ENCODE measurements around the gene USP4. TPM values are rescaled to one million over a fixed set of nuclear protein-coding genes. Genes with fewer than 3 reads are reported as not detected.
A peak's percentile ranks its signal among the peaks of the same experiment; 100 is the strongest.

USP4 gene
- total and polyA plus RNA-seq, 2 experiments from 2014 or later: 11.2 to 50.9 TPM

GRCh38 chr3:49283997-49284396 lies 55.9 kb downstream of the USP4 start:
- H3K9ac ChIP-seq: no peak overlapping the region
- H3K27me3 ChIP-seq (replicated peaks; ENCODE audit: insufficient read depth): no peaks in the 10 kb centered on the region
- H3K9me2 ChIP-seq (ENCODE audit: insufficient read depth): no peaks in the 10 kb centered on the region
- H2AFZ ChIP-seq: no peak overlapping the region
- in situ Hi-C loops (cut with MboI): no loop called here
- H3K79me2 ChIP-seq (ENCODE audit: insufficient read depth): no peaks in the 10 kb centered on the region
- peaks cover 43% of the 10 kb centered on the region for H3K36me3 ChIP-seq (ENCODE audit: low read depth)
- TF ChIP-seq EZH2phosphoT487 (IDR thresholded peaks at IDR 0.05; ENCODE audit: insufficient read depth, low read depth) (no peak), EZH2 (IDR thresholded peaks at IDR 0.05; ENCODE audit: insufficient read depth, poor library complexity, severe bottlenecking) (no peak)
- no peak for DNase-seq
- H4K20me1 ChIP-seq (ENCODE audit: insufficient read depth): no peaks in the 10 kb centered on the region
- 97 to 99% methylated on average over 6 of the region's 6 CpGs for WGBS, 2 experiments (ENCODE audit: low coverage in 1 of 2, low lambda C conversion rate in 2 of 2, missing lambda C conversion rate in 2 of 2)
- no peak overlapping the region for H3K27ac ChIP-seq
- H3F3A ChIP-seq (ENCODE audit: insufficient read depth): peaks cover 11% of the 10 kb centered on the region
- H3K4me1 ChIP-seq (ENCODE audit: insufficient read depth): peaks cover 10% of the 10 kb centered on the region
- no peak overlapping the region for H3K4me2 ChIP-seq (ENCODE audit: unreplicated experiment)
- H3K4me3 ChIP-seq: no peak overlapping the region
- no peaks in the 10 kb centered on the region for H3K9me3 ChIP-seq (ENCODE audit: low read depth)

GRCh38 chr3:49279376-49279775 lies 60.5 kb downstream of the USP4 start:
- Histone ChIP-seq H3F3A (ENCODE audit: insufficient read depth) (peaks cover 37% of the 10 kb centered on the region), H3K9me3 (ENCODE audit: low read depth) (no peaks in the 10 kb centered on the region), H2AFZ (no peak overlapping the region), H3K36me3 (ENCODE audit: low read depth) (peaks cover 17% of the 10 kb centered on the region), H3K4me1 (ENCODE audit: insufficient read depth) (peaks cover 29% of the 10 kb centered on the region), H3K27me3 (replicated peaks; ENCODE audit: insufficient read depth) (no peaks in the 10 kb centered on the region), H3K27ac (peak overlapping the region; percentile 66), H4K20me1 (ENCODE audit: insufficient read depth) (no peaks in the 10 kb centered on the region), H3K4me2 (ENCODE audit: unreplicated experiment) (no peak overlapping the region), H3K4me3 (no peak overlapping the region), H3K79me2 (ENCODE audit: insufficient read depth) (no peaks in the 10 kb centered on the region), H3K9ac (peak overlapping the region; percentile 28; the same call in 1 of the 2 replicates), H3K9me2 (ENCODE audit: insufficient read depth) (no peaks in the 10 kb centered on the region)
- in situ Hi-C loops (cut with MboI): no loop called here
- TF ChIP-seq EZH2 (IDR thresholded peaks at IDR 0.05; ENCODE audit: insufficient read depth, poor library complexity, severe bottlenecking): no peak
- no peak for TF ChIP-seq EZH2phosphoT487 (IDR thresholded peaks at IDR 0.05; ENCODE audit: insufficient read depth, low read depth)
- peak; percentile 68 for DNase-seq

GRCh38 chr3:49278548-49278947 lies 61.3 kb downstream of the USP4 start:
- peaks cover 37% of the 10 kb centered on the region for H3F3A ChIP-seq (ENCODE audit: insufficient read depth)
- no peaks in the 10 kb centered on the region for H4K20me1 ChIP-seq (ENCODE audit: insufficient read depth)
- H3K27ac ChIP-seq: peak overlapping the region; percentile 66
- DNase-seq: no peak
- H3K36me3 ChIP-seq (ENCODE audit: low read depth): peaks cover 9% of the 10 kb centered on the region
- peaks cover 29% of the 10 kb centered on the region for H3K4me1 ChIP-seq (ENCODE audit: insufficient read depth)
- in situ Hi-C loops (cut with MboI): no loop called here
- H2AFZ ChIP-seq: no peak overlapping the region
- H3K9me2 ChIP-seq (ENCODE audit: insufficient read depth): no peaks in the 10 kb centered on the region
- no peaks in the 10 kb centered on the region for H3K9me3 ChIP-seq (ENCODE audit: low read depth)
- no peak overlapping the region; the same call in 1 of the 2 replicates for H3K9ac ChIP-seq
- H3K4me2 ChIP-seq (ENCODE audit: unreplicated experiment): no peak overlapping the region
- H3K4me3 ChIP-seq: no peak overlapping the region
- WGBS, 2 experiments (ENCODE audit: low coverage in 1 of 2, low lambda C conversion rate in 2 of 2, missing lambda C conversion rate in 2 of 2): 49 to 57% methylated on average over 4 of the region's 4 CpGs
- H3K27me3 ChIP-seq (replicated peaks; ENCODE audit: insufficient read depth): no peaks in the 10 kb centered on the region
- TF ChIP-seq EZH2 (IDR thresholded peaks at IDR 0.05; ENCODE audit: insufficient read depth, poor library complexity, severe bottlenecking): no peak
- no peak for TF ChIP-seq EZH2phosphoT487 (IDR thresholded peaks at IDR 0.05; ENCODE audit: insufficient read depth, low read depth)
- no peaks in the 10 kb centered on the region for H3K79me2 ChIP-seq (ENCODE audit: insufficient read depth)

GRCh38 chr3:49277383-49277775 lies 62.5 kb downstream of the USP4 start:
- H3K27ac ChIP-seq: peak overlapping the region; percentile 87
- H4K20me1 ChIP-seq (ENCODE audit: insufficient read depth): no peaks in the 10 kb centered on the region
- peaks cover 29% of the 10 kb centered on the region for H3K4me1 ChIP-seq (ENCODE audit: insufficient read depth)
- no peaks in the 10 kb centered on the region for H3K9me2 ChIP-seq (ENCODE audit: insufficient read depth)
- in situ Hi-C loops (cut with MboI): no loop called here
- H3K4me2 ChIP-seq (ENCODE audit: unreplicated experiment): peak overlapping the region; percentile 85
- no peaks in the 10 kb centered on the region for H3K27me3 ChIP-seq (replicated peaks; ENCODE audit: insufficient read depth)
- no peaks in the 10 kb centered on the region for H3K79me2 ChIP-seq (ENCODE audit: insufficient read depth)
- peak overlapping the region; percentile 85 for H2AFZ ChIP-seq
- TF ChIP-seq EZH2phosphoT487 (IDR thresholded peaks at IDR 0.05; ENCODE audit: insufficient read depth, low read depth) (no peak), EZH2 (IDR thresholded peaks at IDR 0.05; ENCODE audit: insufficient read depth, poor library complexity, severe bottlenecking) (no peak)
- H3K9me3 ChIP-seq (ENCODE audit: low read depth): no peaks in the 10 kb centered on the region
- H3K36me3 ChIP-seq (ENCODE audit: low read depth): peaks cover 6% of the 10 kb centered on the region
- WGBS, 2 experiments (ENCODE audit: low coverage in 1 of 2, low lambda C conversion rate in 2 of 2, missing lambda C conversion rate in 2 of 2): 16 to 18% methylated on average over 9 of the region's 9 CpGs
- H3K4me3 ChIP-seq: peak overlapping the region; percentile 68
- peaks cover 37% of the 10 kb centered on the region for H3F3A ChIP-seq (ENCODE audit: insufficient read depth)
- peak overlapping the region; percentile 89 for H3K9ac ChIP-seq
- peak; percentile 56 for DNase-seq
